Loucy (cell line): Measurements from ENCODE around the gene FRAS1.

Source experiments
- H2AFZ ChIP-seq: fragments of 200-600 bp; sonication (generic); 2 replicates; pipeline ENCODE4 v1.6.0; 2016; ENCODE audit warnings: antibody characterized with exemption, mild to moderate bottlenecking, low read length, moderate library complexity
- H3F3A ChIP-seq: fragments of 200-600 bp; 2 replicates; pipeline ENCODE4 v1.6.0; 2016; ENCODE audit warnings: antibody characterized with exemption, low read depth, mild to moderate bottlenecking
- H3K27me3 ChIP-seq: fragments of 200-600 bp; sonication (generic); 2 replicates; pipeline ENCODE4 v1.6.1; 2014; ENCODE audit warnings: low read length, mild to moderate bottlenecking; ENCODE audit not compliant: insufficient read depth, poor library complexity, severe bottlenecking
- H3K36me3 ChIP-seq: fragments of 200-600 bp; sonication (generic); 2 replicates; pipeline ENCODE4 v1.6.1; 2016; ENCODE audit warnings: low read length; ENCODE audit not compliant: insufficient read depth
- H3K4me1 ChIP-seq: fragments of 200-600 bp; sonication (generic); 2 replicates; pipeline ENCODE4 v1.5.1; 2014; ENCODE audit warnings: low read length, mild to moderate bottlenecking; ENCODE audit not compliant: insufficient read depth, poor library complexity, severe bottlenecking
- H3K4me2 ChIP-seq: fragments of 200-600 bp; sonication (generic); 2 replicates; pipeline ENCODE4 v1.6.0; 2014; ENCODE audit warnings: antibody characterized with exemption, low read length, low read depth, mild to moderate bottlenecking; ENCODE audit not compliant: poor library complexity, severe bottlenecking
- H3K4me3 ChIP-seq: fragments of 200-600 bp; sonication (generic); 2 replicates; pipeline ENCODE4 v1.5.1; 2014; ENCODE audit warnings: low read length, mild to moderate bottlenecking, mixed read lengths; ENCODE audit not compliant: poor library complexity, severe bottlenecking
- H3K79me2 ChIP-seq: fragments of 200-600 bp; sonication (generic); 2 replicates; pipeline ENCODE4 v1.6.1; 2014; ENCODE audit warnings: low read length; ENCODE audit not compliant: insufficient read depth
- H3K9ac ChIP-seq: fragments of 200-600 bp; sonication (generic); 2 replicates; pipeline ENCODE4 v1.6.0; 2014; ENCODE audit warnings: mild to moderate bottlenecking, low read depth, low read length, moderate library complexity; ENCODE audit not compliant: poor library complexity, severe bottlenecking
- H3K9me2 ChIP-seq: fragments of 200-600 bp; sonication (generic); replicated peaks from 2 replicates; pipeline ENCODE4 v1.6.1; 2016; ENCODE audit warnings: low read depth, low read length, mixed read lengths
- H3K9me3 ChIP-seq: fragments of 200-600 bp; sonication (generic); 2 replicates; pipeline ENCODE4 v1.6.1; 2014; ENCODE audit warnings: mild to moderate bottlenecking, antibody characterized with exemption, low read length, low read depth; ENCODE audit not compliant: insufficient read depth
- H4K20me1 ChIP-seq: fragments of 200-600 bp; sonication (generic); 2 replicates; pipeline ENCODE4 v1.6.0; 2014; ENCODE audit warnings: antibody characterized with exemption, low read length, mild to moderate bottlenecking; ENCODE audit not compliant: insufficient read depth, poor library complexity, severe bottlenecking
- CTCF ChIP-seq: fragments of 200-600 bp; sonication (generic); conservative IDR thresholded peaks from 2 replicates; pipeline ENCODE4 v1.5.1; 2014; ENCODE audit warnings: mild to moderate bottlenecking, antibody characterized with exemption, low read length
- EZH2phosphoT487 ChIP-seq: fragments of 200-600 bp; IDR thresholded peaks from 2 replicates; pipeline ENCODE4 v1.6.1; 2018; ENCODE audit warnings: antibody characterized with exemption, mild to moderate bottlenecking, moderate library complexity, borderline replicate concordance

FRAS1 gene

GRCh38 chr4:78291277-78291676 is 234.2 kb downstream of the FRAS1 start:
- Histone ChIP-seq H3K4me2 (no peak overlapping the region), H3K9me3 (no peaks in the 10 kb centered on the region), H3K79me2 (no peaks in the 10 kb centered on the region)

GRCh38 chr4:78292341-78292740 is 235.2 kb downstream of the FRAS1 start:
- no peaks in the 10 kb centered on the region for H3K9me2 ChIP-seq
- H3K4me3 ChIP-seq, result no peak overlapping the region
- H3K36me3 ChIP-seq, result no peaks in the 10 kb centered on the region
- no peaks in the 10 kb centered on the region for H3K79me2 ChIP-seq
- no peak overlapping the region for H3K4me2 ChIP-seq
- H4K20me1 ChIP-seq, result no peaks in the 10 kb centered on the region
- no peak for TF ChIP-seq CTCF
- no peak for TF ChIP-seq EZH2phosphoT487
- H3K4me1 ChIP-seq, result no peaks in the 10 kb centered on the region
- no peaks in the 10 kb centered on the region for H3K27me3 ChIP-seq
- H3F3A ChIP-seq, result no peaks in the 10 kb centered on the region
- no peak overlapping the region for H3K9ac ChIP-seq
- H3K9me3 ChIP-seq, result no peaks in the 10 kb centered on the region
- H2AFZ ChIP-seq, result no peak overlapping the region

More at GRCh38 chr4:78291277-78291676, 234.2 kb downstream of the FRAS1 start:
- Histone ChIP-seq H3K36me3 (no peaks in the 10 kb centered on the region), H4K20me1 (no peaks in the 10 kb centered on the region), H3F3A (no peaks in the 10 kb centered on the region), H3K27me3 (no peaks in the 10 kb centered on the region), H3K9ac (no peak overlapping the region), H3K4me3 (no peak overlapping the region), H3K9me2 (no peaks in the 10 kb centered on the region), H3K4me1 (no peaks in the 10 kb centered on the region), H2AFZ (no peak overlapping the region)
- TF ChIP-seq CTCF (no peak), EZH2phosphoT487 (no peak)

GRCh38 chr4:78292856-78293255 is 235.7 kb downstream of the FRAS1 start:
- Histone ChIP-seq H3F3A (no peaks in the 10 kb centered on the region), H4K20me1 (no peaks in the 10 kb centered on the region), H3K9ac (no peak overlapping the region), H3K9me3 (no peaks in the 10 kb centered on the region), H3K4me1 (no peaks in the 10 kb centered on the region), H3K4me3 (no peak overlapping the region), H3K27me3 (no peaks in the 10 kb centered on the region), H3K9me2 (no peaks in the 10 kb centered on the region), H3K36me3 (no peaks in the 10 kb centered on the region), H3K79me2 (no peaks in the 10 kb centered on the region), H3K4me2 (no peak overlapping the region), H2AFZ (no peak overlapping the region)
- TF ChIP-seq CTCF (no peak), EZH2phosphoT487 (no peak)
